ENCODE measurements around the gene ACYP1.

The ACYP1 gene

GRCh38 chr14:75049136-75049535 is 14.7 kb downstream of the ACYP1 start:
- Histone ChIP-seq H3K9me3 (ENCODE audit: control insufficient read depth, low read length) (no peaks in the 10 kb centered on the region), H3K36me3 (ENCODE audit: control insufficient read depth, insufficient read depth, low read length) (no peaks in the 10 kb centered on the region), H3K9ac (ENCODE audit: low read length) (no peak overlapping the region), H3K4me3 (ENCODE audit: low read length) (no peak overlapping the region), H3K27me3 (ENCODE audit: control insufficient read depth, insufficient read depth, low read length) (no peaks in the 10 kb centered on the region), H3K4me1 (ENCODE audit: control insufficient read depth, insufficient read depth, low read length) (no peaks in the 10 kb centered on the region)

- H3K4me1 ChIP-seq (ENCODE audit: control insufficient read depth, insufficient read depth, low read length), result no peaks in the 10 kb centered on the region
- no peak overlapping the region for H3K9ac ChIP-seq (ENCODE audit: low read length)
- H3K27me3 ChIP-seq (ENCODE audit: control insufficient read depth, insufficient read depth, low read length), result no peaks in the 10 kb centered on the region
- H3K9me3 ChIP-seq (ENCODE audit: control insufficient read depth, low read length), result no peaks in the 10 kb centered on the region
- H3K36me3 ChIP-seq (ENCODE audit: control insufficient read depth, insufficient read depth, low read length), result no peaks in the 10 kb centered on the region
- H3K4me3 ChIP-seq (ENCODE audit: low read length), result no peak overlapping the region
These were observed 15.7 kb downstream of the ACYP1 start for GRCh38 chr14:75048101-75048500.

- H3K4me1 ChIP-seq (ENCODE audit: control insufficient read depth, insufficient read depth, low read length), result peaks cover under 1% of the 10 kb centered on the region
- H3K36me3 ChIP-seq (ENCODE audit: control insufficient read depth, insufficient read depth, low read length), result no peaks in the 10 kb centered on the region
- H3K27me3 ChIP-seq (ENCODE audit: control insufficient read depth, insufficient read depth, low read length), result no peaks in the 10 kb centered on the region
- H3K9ac ChIP-seq (ENCODE audit: low read length), result no peak overlapping the region
- H3K9me3 ChIP-seq (ENCODE audit: control insufficient read depth, low read length), result no peaks in the 10 kb centered on the region
- H3K4me3 ChIP-seq (ENCODE audit: low read length), result no peak overlapping the region
These were observed 16.3 kb downstream of the ACYP1 start for GRCh38 chr14:75047506-75047905.

GRCh38 chr14:75046899-75047298 is 16.9 kb downstream of the ACYP1 start:
- Histone ChIP-seq H3K4me1 (ENCODE audit: control insufficient read depth, insufficient read depth, low read length) (peaks cover 6% of the 10 kb centered on the region), H3K36me3 (ENCODE audit: control insufficient read depth, insufficient read depth, low read length) (no peaks in the 10 kb centered on the region), H3K9me3 (ENCODE audit: control insufficient read depth, low read length) (no peaks in the 10 kb centered on the region), H3K9ac (ENCODE audit: low read length) (no peak overlapping the region), H3K4me3 (ENCODE audit: low read length) (no peak overlapping the region), H3K27me3 (ENCODE audit: control insufficient read depth, insufficient read depth, low read length) (no peaks in the 10 kb centered on the region)

GRCh38 chr14:75046275-75046674 is 17.5 kb downstream of the ACYP1 start:
- Histone ChIP-seq H3K4me1 (ENCODE audit: control insufficient read depth, insufficient read depth, low read length) (peaks cover 12% of the 10 kb centered on the region), H3K36me3 (ENCODE audit: control insufficient read depth, insufficient read depth, low read length) (no peaks in the 10 kb centered on the region), H3K4me3 (ENCODE audit: low read length) (no peak overlapping the region), H3K27me3 (ENCODE audit: control insufficient read depth, insufficient read depth, low read length) (no peaks in the 10 kb centered on the region), H3K9me3 (ENCODE audit: control insufficient read depth, low read length) (no peaks in the 10 kb centered on the region), H3K9ac (ENCODE audit: low read length) (no peak overlapping the region)

- H3K4me1 ChIP-seq (ENCODE audit: control insufficient read depth, insufficient read depth, low read length), result peaks cover 15% of the 10 kb centered on the region
- no peaks in the 10 kb centered on the region for H3K9me3 ChIP-seq (ENCODE audit: control insufficient read depth, low read length)
These were observed 19.1 kb downstream of the ACYP1 start for GRCh38 chr14:75044752-75045151.

GRCh38 chr14:75044322-75044721 is 19.5 kb downstream of the ACYP1 start:
- no peaks in the 10 kb centered on the region for H3K36me3 ChIP-seq (ENCODE audit: control insufficient read depth, insufficient read depth, low read length)
- H3K9ac ChIP-seq (ENCODE audit: low read length), result no peak overlapping the region
- H3K4me3 ChIP-seq (ENCODE audit: low read length), result no peak overlapping the region
- H3K9me3 ChIP-seq (ENCODE audit: control insufficient read depth, low read length), result no peaks in the 10 kb centered on the region
- H3K4me1 ChIP-seq (ENCODE audit: control insufficient read depth, insufficient read depth, low read length), result peaks cover 15% of the 10 kb centered on the region
- no peaks in the 10 kb centered on the region for H3K27me3 ChIP-seq (ENCODE audit: control insufficient read depth, insufficient read depth, low read length)

More at GRCh38 chr14:75044752-75045151, 19.1 kb downstream of the ACYP1 start:
- H3K36me3 ChIP-seq (ENCODE audit: control insufficient read depth, insufficient read depth, low read length), result no peaks in the 10 kb centered on the region
- no peak overlapping the region for H3K9ac ChIP-seq (ENCODE audit: low read length)
- H3K27me3 ChIP-seq (ENCODE audit: control insufficient read depth, insufficient read depth, low read length), result no peaks in the 10 kb centered on the region
- no peak overlapping the region for H3K4me3 ChIP-seq (ENCODE audit: low read length)

- no peaks in the 10 kb centered on the region for H3K36me3 ChIP-seq (ENCODE audit: control insufficient read depth, insufficient read depth, low read length)
- H3K9ac ChIP-seq (ENCODE audit: low read length), result peak overlapping the region; percentile 11
- no peak overlapping the region for H3K4me3 ChIP-seq (ENCODE audit: low read length)
These were observed 21.8 kb downstream of the ACYP1 start for GRCh38 chr14:75042035-75042434.

GRCh38 chr14:75041613-75042012 is 22.2 kb downstream of the ACYP1 start:
- Histone ChIP-seq H3K9ac (ENCODE audit: low read length) (peak overlapping the region; percentile 11), H3K27me3 (ENCODE audit: control insufficient read depth, insufficient read depth, low read length) (no peaks in the 10 kb centered on the region), H3K36me3 (ENCODE audit: control insufficient read depth, insufficient read depth, low read length) (no peaks in the 10 kb centered on the region), H3K4me1 (ENCODE audit: control insufficient read depth, insufficient read depth, low read length) (peaks cover 15% of the 10 kb centered on the region), H3K9me3 (ENCODE audit: control insufficient read depth, low read length) (no peaks in the 10 kb centered on the region), H3K4me3 (ENCODE audit: low read length) (no peak overlapping the region)

More at GRCh38 chr14:75042035-75042434, 21.8 kb downstream of the ACYP1 start:
- H3K9me3 ChIP-seq (ENCODE audit: control insufficient read depth, low read length), result no peaks in the 10 kb centered on the region
- peaks cover 15% of the 10 kb centered on the region for H3K4me1 ChIP-seq (ENCODE audit: control insufficient read depth, insufficient read depth, low read length)
- H3K27me3 ChIP-seq (ENCODE audit: control insufficient read depth, insufficient read depth, low read length), result no peaks in the 10 kb centered on the region

- no peak overlapping the region for H3K4me3 ChIP-seq (ENCODE audit: low read length)
- H3K9me3 ChIP-seq (ENCODE audit: control insufficient read depth, low read length), result no peaks in the 10 kb centered on the region
- H3K27me3 ChIP-seq (ENCODE audit: control insufficient read depth, insufficient read depth, low read length), result no peaks in the 10 kb centered on the region
- H3K36me3 ChIP-seq (ENCODE audit: control insufficient read depth, insufficient read depth, low read length), result no peaks in the 10 kb centered on the region
- peaks cover 15% of the 10 kb centered on the region for H3K4me1 ChIP-seq (ENCODE audit: control insufficient read depth, insufficient read depth, low read length)
- H3K9ac ChIP-seq (ENCODE audit: low read length), result no peak overlapping the region
These were observed 22.9 kb downstream of the ACYP1 start for GRCh38 chr14:75040959-75041358.

- Histone ChIP-seq H3K27me3 (ENCODE audit: control insufficient read depth, insufficient read depth, low read length) (no peaks in the 10 kb centered on the region), H3K36me3 (ENCODE audit: control insufficient read depth, insufficient read depth, low read length) (no peaks in the 10 kb centered on the region), H3K4me1 (ENCODE audit: control insufficient read depth, insufficient read depth, low read length) (peaks cover 15% of the 10 kb centered on the region), H3K9ac (ENCODE audit: low read length) (no peak overlapping the region), H3K9me3 (ENCODE audit: control insufficient read depth, low read length) (no peaks in the 10 kb centered on the region), H3K4me3 (ENCODE audit: low read length) (no peak overlapping the region)
These were observed 23.3 kb downstream of the ACYP1 start for GRCh38 chr14:75040507-75040906.

GRCh38 chr14:75032939-75033338 is 30.9 kb downstream of the ACYP1 start:
- no peaks in the 10 kb centered on the region for H3K4me1 ChIP-seq (ENCODE audit: control insufficient read depth, insufficient read depth, low read length)
- H3K36me3 ChIP-seq (ENCODE audit: control insufficient read depth, insufficient read depth, low read length), result no peaks in the 10 kb centered on the region
- no peak overlapping the region for H3K9ac ChIP-seq (ENCODE audit: low read length)
- no peak overlapping the region for H3K4me3 ChIP-seq (ENCODE audit: low read length)
- H3K9me3 ChIP-seq (ENCODE audit: control insufficient read depth, low read length), result no peaks in the 10 kb centered on the region
- no peaks in the 10 kb centered on the region for H3K27me3 ChIP-seq (ENCODE audit: control insufficient read depth, insufficient read depth, low read length)

- peaks cover 3% of the 10 kb centered on the region for H3K4me1 ChIP-seq (ENCODE audit: control insufficient read depth, insufficient read depth, low read length)
- no peaks in the 10 kb centered on the region for H3K36me3 ChIP-seq (ENCODE audit: control insufficient read depth, insufficient read depth, low read length)
- no peak overlapping the region for H3K4me3 ChIP-seq (ENCODE audit: low read length)
- H3K9ac ChIP-seq (ENCODE audit: low read length), result no peak overlapping the region
- no peaks in the 10 kb centered on the region for H3K9me3 ChIP-seq (ENCODE audit: control insufficient read depth, low read length)
- no peaks in the 10 kb centered on the region for H3K27me3 ChIP-seq (ENCODE audit: control insufficient read depth, insufficient read depth, low read length)
These were observed 33.7 kb downstream of the ACYP1 start for GRCh38 chr14:75030147-75030546.
